Measurements from ENCODE around the gene ZNF423. TPM values are rescaled to one million over a fixed set of nuclear protein-coding genes. Genes with fewer than 3 reads are reported as not detected.

The ZNF423 gene
- total and polyA plus RNA-seq, 10 donors: 0.36 to 7.0 (median 3.7) TPM

- DNase-seq: peak; percentile 43
- Histone ChIP-seq H3K36me3 (no peaks in the 10 kb centered on the region), H3K4me1 (peaks cover 0 to 23% (median 11%) of the 10 kb centered on the region in 6 donors), H3K27ac (no peak overlapping the region), H3K4me3 (no peak overlapping the region), H3K9me3 (no peaks in the 10 kb centered on the region), H3K27me3 (replicated peaks in 1 of 7) (no peaks in the 10 kb centered on the region)
- 84 to 93% (median 90%) methylated on average over 12 of the region's 12 CpGs for WGBS, 5 donors
- TF ChIP-seq CTCF (IDR thresholded peaks at IDR 0.05 in 8 of 11, conservative IDR thresholded peaks at IDR 0.05 in 3 of 11) (no peak), POLR2AphosphoS5 (IDR thresholded peaks at IDR 0.05) (no peak), POLR2A (IDR thresholded peaks at IDR 0.05) (no peak)
- intact Hi-C loops (cut with DNase I; ENCODE audit: low total_unique reads): loop anchor here (10.0 kb wide), 2 partner anchors 100 to 190 kb away; no protein-coding TSS in a partner anchor
These were observed 261.0 kb downstream of the ZNF423 start for GRCh38 chr16:49594685-49595498.

- no peaks in the 10 kb centered on the region for H3K36me3 ChIP-seq
- H3K4me3 ChIP-seq: no peak overlapping the region
- no peak overlapping the region for H3K27ac ChIP-seq
- no peak for DNase-seq
- H3K27me3 ChIP-seq (replicated peaks in 1 of 7): no peaks in the 10 kb centered on the region
- WGBS, 5 donors: 63 to 92% (median 74%) methylated on average over 2 of the region's 2 CpGs
- no peaks in the 10 kb centered on the region for H3K9me3 ChIP-seq
- TF ChIP-seq POLR2A (IDR thresholded peaks at IDR 0.05): no peak
- no peak for TF ChIP-seq POLR2AphosphoS5 (IDR thresholded peaks at IDR 0.05)
- no peak for TF ChIP-seq CTCF (IDR thresholded peaks at IDR 0.05 in 8 of 11, conservative IDR thresholded peaks at IDR 0.05 in 3 of 11)
- intact Hi-C loops (cut with DNase I; ENCODE audit: low total_unique reads): loop anchor here (10.0 kb wide), 2 partner anchors 99 to 189 kb away; no protein-coding TSS in a partner anchor
- peaks cover 0 to 23% (median 11%) of the 10 kb centered on the region in 6 donors for H3K4me1 ChIP-seq
These were observed 261.8 kb downstream of the ZNF423 start for GRCh38 chr16:49594153-49594552.

- intact Hi-C loops (cut with DNase I; ENCODE audit: low total_unique reads): loop anchor here (10.0 kb wide), 2 partner anchors 99 to 189 kb away; no protein-coding TSS in a partner anchor
- Histone ChIP-seq H3K36me3 (no peaks in the 10 kb centered on the region), H3K4me1 (peaks cover 0 to 23% (median 11%) of the 10 kb centered on the region in 6 donors), H3K27ac (no peak overlapping the region), H3K9me3 (no peaks in the 10 kb centered on the region), H3K4me3 (no peak overlapping the region), H3K27me3 (replicated peaks in 1 of 7) (no peaks in the 10 kb centered on the region)
- DNase-seq: peak; percentile 41
- no peak for TF ChIP-seq POLR2AphosphoS5 (IDR thresholded peaks at IDR 0.05)
- TF ChIP-seq CTCF (IDR thresholded peaks at IDR 0.05 in 8 of 11, conservative IDR thresholded peaks at IDR 0.05 in 3 of 11): no peak
- TF ChIP-seq POLR2A (IDR thresholded peaks at IDR 0.05): no peak
- 64 to 74% (median 71%) methylated on average over 8 of the region's 8 CpGs for WGBS, 5 donors
These were observed 262.4 kb downstream of the ZNF423 start for GRCh38 chr16:49593424-49594040.
